Activated T-helper 1 cell treated with anti-CD3 and anti-CD28 coated beads, Interleukin-2, amount 50 U/mL, for 16 hours (primary cell): ENCODE measurements around the gene STK32C.

Source experiments
- DNase-seq, 2 donors: peaks; one replicate each; pipeline ENCODE4 v3.0.0-alpha.2; 2020; ENCODE audit warnings: low read depth in 1 of 2, low spot score in 1 of 2

STK32C gene

DNA sequence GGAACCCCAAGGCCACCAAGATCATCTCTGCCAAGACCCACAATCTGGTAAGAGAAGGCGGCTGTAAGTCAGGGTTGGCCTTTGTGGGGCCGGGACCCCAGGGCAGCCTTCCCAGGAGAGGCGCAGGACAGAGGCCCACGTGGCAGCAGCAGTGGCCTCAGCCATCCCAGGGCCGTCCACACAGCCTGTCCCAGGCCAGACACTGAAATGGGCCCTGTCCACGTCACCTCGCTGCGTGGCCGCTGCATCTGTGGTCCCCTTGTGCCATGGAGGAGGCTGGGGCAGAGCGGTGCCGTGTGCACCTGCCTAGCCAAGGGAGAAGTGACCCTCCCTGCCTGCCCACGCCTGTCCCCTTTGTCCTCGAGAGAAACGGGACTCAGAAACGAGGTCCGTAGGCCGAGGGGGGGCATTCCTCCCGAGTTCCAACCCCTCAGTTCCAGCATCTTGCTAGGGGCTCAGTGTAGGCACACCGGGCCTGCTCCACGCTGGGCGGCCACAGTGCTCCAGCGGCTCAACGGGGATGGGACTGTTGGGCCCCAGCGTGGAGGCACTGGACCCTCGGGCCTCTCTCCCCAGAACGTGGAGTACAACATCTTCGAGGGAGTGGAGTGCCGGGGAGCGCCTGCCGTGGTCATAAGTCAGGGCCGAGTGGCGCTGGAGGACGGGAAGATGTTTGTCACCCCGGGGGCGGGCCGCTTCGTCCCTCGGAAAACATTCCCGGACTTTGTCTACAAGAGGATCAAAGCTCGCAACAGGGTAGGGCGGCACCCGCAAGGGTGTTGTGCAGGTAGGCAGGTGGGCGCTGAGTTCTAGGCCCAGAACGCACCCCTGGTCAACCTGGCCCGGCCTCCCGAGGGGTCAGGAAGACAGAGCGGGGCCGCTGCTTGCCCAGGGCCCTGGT, 105.4 kb downstream of the STK32C start:
- DNase-seq: no peak

DNA sequence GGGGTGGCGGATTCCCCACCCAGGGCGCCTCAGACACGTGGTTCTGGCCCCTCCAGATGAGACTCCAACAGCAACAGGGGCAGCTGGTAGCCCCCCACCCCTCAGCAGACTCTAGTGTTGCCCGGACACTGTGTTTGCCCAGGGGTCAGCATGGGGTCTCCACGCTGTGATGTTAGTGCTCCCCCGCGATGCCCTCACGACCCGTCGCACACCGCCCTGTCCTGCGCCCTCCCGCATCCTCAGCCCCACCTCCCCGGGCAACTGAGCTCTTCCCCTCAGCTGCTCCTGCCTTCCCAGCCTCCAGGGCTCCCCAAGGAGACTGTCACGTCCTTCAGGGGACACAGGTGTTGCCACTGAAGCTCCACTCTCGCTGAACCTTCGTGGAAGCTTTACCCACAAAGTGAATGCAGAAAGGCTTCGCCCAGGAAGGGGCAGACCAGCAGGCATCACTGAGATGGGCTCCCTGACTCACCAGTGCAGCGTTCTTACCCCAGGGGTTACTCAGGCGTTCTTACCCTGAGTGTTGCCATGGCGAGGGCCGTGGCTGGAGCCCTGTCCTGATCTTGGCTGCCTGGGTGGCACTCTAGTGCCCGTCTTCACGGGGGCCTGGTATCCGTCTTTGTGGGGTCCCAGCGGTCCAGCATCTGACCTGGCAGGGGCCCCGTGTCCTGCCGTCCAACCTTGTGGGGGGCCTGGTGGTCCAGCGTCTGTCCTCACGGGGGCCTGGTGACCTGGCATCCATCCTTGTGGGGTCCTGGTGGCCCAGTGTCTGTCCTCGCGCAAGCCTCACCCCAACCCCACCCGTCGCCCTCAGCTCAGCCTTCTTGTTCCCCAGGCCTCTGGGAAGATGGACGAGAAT, 106.4 kb downstream of the STK32C start:
- no peak for DNase-seq

DNA sequence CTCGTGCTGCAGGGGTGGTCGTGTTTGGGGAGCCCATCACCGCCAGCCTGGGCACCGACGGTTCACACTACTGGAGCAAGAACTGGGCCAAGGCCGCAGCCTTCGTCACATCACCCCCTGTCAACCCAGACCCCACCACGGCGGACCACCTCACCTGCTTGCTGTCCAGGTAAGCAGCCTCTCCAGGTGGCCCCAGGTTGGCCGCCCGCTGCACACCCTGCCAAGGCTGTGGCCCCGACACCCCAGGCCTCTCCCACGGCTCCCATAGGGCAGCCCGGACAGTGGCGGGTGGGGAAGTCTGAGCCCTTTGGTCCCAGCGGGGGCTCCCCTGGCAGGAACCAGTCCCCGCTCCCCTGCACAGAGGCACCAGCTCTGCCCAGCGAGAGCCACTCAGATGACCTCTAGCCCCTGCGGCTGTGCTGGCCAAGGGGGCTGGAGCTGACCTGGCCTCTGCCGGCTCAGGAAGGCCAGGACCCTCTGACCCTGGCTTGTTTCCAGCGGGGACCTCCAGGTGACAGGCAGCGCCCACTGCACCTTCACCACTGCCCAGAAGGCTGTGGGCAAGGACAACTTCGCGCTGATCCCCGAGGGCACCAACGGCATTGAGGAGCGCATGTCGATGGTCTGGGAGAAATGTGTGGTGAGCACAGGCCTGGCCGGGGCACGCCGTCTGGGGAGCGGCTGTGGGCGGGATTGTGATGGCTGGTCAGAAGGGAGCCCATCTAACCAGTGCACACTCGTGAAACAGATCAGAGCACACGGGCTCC, 107.2 kb downstream of the STK32C start:
- DNase-seq: no peak

DNA sequence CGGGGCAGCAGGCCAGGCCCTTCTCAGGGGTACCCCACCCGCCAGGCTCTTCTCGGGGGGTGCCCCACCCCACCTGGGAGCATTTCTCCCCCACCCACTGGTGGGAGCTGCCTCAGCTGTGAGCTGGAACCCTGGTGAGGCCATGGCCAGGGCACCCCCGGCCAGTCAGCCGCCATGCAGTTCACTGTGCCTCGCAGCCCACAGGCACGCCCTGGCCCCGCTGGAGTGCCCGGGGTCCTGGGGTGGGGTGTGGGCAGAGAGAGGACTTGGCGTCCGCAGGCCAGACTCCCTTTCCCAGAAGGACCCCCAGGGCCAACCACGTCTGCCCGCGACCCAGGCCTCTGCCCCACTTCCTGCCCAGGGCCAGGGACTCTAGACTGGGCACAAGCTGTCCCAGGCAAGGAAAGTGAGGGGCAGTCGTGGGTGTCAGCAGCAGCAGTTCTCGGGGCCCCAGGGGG, 107.9 kb downstream of the STK32C start:
- no peak for DNase-seq

DNA sequence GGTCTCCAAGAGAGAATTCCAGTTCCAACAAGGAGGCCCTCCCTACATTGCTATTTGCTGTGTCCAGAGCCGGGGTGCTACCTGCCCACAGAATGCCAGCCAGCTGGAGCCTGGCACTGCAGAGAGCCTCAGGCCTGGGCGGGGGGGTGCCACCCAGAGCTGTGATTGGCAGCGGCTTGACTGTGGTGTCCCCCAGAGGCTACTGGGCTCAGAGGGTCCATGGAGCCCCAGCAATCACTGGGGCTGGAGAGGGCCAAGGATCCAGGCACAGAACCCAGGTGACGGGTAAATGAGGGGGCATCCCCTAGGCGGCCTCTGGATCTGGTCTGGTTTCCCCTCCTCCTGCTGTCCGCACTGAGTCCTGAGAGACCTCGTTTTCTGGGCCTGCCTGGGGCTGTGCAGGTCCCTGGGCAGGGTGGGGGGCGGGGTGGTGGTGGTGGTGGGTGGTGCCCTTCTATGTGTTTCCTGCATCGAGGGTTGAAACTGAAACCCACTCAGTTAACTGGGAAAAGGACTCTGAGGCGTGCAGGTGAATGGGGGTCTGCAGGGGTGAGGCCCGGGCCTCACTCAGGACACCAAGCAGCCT, 108.4 kb downstream of the STK32C start:
- no peak for DNase-seq

DNA sequence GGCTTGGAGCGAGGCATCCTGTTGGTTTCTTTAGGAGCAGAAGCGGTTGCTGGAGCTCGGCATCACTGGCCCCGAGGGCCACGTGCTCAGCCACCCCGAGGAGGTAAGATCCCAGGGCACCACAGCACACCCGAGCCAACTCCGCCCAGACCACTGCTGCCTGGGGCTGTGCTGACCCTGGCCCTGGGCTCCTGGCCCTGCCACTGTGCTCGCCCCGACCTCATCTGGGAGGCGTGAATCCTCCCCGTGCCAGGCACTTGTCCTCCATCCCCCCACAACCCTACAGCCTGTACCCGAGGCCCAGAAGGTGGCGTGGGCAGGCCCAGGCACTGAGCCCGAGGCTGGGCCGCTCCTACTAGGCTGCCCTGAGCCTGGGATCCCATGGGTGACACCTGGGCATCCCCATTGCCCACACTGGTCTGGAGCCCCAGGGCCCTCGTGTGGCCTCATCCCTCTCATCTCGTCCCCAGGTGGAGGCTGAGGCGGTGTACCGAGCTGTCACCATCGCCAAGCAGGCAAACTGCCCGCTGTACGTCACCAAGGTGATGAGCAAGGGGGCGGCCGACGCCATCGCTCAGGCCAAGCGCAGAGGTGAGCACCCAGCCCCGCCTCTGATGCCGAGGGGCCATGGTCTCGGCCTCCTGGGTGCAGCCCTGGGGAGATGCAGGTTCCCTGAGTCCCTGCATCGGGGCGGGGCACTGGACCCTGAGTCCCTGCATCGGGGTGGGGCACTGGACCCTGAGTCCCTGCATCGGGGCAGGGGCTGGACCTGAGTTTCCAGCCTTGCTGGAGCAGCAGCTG, 109.2 kb downstream of the STK32C start:
- no peak for DNase-seq

DNA sequence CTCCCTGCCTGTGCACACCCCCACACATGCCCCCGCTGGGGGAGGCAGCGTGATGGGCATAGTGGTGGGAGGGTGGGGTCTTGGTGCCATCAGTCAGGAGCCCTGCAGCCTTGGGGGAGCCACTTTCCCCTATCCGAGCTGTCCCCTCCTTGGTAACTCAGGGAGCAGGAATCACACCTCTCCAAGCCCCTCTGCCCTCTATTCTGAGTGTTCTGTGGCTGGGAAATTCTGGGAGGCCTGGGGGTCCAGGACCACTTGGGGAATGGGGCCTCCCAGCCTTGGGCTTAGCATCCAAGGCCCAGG, 109.7 kb downstream of the STK32C start:
- no peak for DNase-seq

DNA sequence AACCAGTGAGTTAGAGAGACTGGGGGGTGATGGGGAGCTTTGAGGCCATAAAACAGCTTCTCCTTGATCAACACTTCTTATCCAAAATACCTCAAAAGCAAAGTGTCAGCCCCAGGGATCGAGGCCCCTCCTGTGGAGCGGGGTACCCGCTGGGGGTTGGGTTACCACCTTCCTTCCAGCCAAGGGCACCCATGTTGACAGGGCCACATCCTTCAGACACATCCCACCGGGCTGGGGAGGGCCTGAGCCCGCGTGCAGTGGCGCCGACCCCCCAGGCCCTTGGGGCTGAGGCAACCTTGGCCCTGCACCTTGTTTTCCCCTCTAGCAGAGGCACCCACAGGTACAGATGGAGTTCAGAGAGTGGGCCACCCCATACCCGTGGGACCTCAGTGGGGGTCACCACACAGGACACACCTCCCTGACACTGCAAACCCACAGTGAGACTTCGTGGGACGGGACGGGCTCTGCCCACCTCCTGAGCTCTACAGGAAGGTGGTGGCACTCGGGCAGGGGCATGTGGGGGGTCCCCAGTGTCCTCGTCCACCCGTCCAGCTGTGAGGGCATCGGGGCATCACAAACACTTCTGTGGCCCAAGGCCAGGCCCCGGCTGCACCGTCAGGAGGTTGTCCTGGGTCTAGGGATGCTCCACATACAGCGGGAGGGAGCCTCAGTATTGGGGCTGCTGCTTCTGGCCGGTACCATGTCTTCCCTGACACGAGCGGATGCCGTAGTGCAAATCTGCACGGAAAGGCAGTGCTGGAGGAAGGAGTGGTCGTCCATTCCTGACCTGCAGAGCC, 110.3 kb downstream of the STK32C start:
- no peak for DNase-seq

DNA sequence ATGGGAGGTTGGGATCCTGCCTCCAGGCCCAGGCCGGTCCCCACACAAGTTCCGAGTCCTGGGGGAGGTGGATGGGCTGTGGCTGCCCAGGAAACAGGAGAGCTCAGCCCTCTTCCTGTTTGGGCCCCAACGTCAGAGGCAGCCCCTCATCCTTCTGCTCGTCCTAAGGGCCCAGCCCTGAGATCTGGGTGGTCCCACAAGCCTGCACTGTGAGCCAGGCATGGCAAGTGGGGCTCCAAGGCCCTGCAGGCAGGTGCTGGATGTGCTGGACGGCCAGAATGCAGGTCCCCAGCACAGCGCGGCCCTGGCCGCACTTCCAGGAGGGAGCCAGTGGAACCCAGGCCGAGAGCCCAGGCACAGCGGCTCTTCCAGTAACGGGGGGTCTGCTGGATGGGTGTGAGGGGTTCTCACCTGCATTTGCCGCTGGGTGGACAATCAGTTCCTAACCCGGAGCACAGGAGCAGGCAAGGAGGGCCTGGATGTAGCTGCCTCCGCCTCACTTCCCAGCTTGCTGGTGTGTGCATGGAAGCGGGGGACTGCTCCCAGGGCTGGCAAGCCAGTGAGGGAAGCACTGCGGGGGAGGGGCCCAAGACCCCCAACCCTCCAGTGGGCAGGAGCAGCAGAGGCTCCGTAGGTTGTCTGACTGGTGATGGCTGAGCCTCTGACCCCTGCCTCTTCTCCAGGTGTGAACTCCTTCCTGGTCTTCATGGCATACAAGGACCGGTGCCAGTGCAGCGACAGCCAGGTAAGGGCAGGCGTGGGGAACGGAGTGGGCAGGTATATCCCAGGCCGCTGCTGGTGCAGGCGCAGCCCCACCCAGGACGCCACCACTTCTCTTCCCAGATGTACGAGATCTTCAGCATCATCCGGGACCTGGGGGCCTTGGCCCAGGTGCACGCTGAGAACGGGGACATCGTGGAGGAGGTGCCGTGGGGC, 111.3 kb downstream of the STK32C start:
- no peak for DNase-seq

DNA sequence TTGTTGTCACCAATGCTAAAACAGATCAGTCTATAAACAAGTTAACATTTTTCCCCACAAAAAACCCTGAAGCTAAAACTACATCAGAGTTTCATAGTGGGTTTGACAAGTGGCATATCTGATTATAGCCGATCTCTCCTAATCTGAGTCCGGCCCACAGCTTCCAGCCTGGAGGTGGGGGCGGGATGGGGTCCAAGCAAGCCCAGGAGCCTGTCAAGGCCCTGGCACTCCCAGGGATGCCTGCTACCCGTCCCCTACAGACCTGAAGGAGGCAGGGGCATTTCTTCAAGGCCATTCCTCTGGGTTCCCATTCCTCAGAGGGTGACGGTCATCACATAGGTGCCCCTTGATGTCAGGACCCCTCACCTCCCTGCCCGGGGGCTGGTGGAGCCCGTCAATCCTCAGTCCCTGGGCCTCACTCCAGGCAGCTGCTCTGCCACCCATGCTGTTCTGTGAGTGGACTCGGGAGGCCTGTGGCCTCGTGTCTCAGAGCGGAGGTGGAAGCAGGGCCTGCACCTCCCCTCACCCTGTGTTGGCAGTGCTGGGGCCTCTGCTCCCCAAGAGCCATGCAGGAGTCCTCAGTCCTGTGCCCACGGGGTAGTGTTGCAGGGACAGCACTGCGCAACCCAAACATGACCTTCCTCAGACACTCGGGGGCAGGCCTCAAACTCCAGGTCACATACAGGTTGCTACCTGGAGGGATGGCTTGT, 112.2 kb downstream of the STK32C start:
- no peak for DNase-seq

DNA sequence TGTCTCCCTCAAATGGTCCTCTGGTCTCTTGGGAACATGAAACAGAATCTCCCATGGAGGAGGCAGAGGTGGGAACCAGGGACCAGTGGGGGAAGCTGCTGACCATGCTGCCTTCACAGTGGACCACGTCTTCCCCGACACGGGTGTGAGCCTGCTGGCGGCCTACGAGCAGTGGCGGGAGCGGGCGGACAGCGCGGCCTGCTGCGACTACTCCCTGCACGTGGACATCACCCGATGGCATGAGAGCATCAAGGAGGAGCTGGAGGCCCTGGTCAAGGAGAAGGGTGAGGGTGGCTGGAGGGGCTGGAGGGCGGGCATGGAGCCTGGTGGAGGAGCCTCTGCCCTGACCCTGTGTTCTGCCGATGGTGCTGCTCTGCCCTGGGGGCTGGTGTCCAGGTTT, 113.0 kb downstream of the STK32C start:
- no peak for DNase-seq

DNA sequence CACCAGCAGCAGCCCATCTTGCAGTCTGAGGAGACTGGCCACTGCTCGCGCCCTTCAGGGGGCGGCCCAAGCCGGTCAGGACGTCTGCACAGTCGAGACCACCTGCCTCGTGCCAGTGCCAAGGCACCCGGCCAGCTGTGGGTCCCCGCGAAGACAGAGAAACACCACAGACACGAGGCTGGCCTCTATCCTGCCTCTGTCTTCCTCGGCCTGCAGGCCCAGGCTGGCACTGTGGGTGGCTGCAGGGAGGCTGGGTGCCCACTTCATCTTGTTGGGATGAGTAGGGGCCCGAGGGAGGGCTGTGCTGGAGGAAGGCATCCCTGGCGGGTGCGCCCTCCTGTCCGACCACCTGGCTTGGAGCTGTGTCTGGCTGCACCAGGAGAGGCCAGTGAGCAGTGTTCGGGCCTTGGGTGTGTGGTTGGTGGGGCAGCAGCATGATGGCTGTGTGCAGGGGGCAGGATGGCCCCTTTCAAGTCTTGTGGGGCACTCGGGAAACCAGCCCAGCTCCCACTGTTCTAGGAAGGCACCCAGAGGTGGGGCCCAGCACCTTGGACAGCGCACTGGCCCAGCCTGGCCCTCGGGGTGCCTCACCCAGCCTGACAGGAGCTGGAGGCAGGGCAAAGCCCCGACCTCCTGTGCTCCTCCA, 113.7 kb downstream of the STK32C start:
- no peak for DNase-seq

DNA sequence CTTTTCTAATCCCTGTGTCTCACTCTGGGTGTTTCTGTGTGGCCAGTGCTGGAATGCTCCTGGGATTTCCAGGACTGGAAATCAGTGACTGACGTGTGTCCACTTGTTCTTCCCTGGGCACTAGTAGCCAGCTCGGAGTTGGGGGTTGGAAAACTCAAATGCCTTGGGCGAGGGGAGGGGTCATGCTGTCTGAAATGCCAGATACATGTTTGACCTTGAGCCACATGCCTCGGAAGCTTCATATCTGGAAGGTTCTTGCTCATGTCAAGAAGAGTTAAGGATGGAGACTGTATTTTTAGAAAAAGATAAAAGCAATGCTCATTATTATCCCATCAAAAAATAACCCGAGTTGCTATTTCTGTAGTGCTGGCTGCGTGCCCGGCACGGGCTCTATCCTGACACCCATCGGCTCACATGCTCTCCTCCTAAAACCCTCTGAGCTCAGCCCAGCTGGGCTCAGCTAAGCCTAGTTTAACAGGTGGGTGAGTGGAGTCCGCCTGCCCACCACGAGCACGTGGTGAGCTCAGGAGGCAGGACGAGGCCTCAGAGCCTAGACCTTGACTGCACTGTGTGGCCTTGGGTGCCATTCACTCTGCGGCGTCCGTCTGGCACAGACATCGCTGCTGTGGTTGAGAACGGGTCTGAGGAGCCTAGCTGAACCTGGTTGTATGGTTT, 114.6 kb downstream of the STK32C start:
- DNase-seq: no peak

DNA sequence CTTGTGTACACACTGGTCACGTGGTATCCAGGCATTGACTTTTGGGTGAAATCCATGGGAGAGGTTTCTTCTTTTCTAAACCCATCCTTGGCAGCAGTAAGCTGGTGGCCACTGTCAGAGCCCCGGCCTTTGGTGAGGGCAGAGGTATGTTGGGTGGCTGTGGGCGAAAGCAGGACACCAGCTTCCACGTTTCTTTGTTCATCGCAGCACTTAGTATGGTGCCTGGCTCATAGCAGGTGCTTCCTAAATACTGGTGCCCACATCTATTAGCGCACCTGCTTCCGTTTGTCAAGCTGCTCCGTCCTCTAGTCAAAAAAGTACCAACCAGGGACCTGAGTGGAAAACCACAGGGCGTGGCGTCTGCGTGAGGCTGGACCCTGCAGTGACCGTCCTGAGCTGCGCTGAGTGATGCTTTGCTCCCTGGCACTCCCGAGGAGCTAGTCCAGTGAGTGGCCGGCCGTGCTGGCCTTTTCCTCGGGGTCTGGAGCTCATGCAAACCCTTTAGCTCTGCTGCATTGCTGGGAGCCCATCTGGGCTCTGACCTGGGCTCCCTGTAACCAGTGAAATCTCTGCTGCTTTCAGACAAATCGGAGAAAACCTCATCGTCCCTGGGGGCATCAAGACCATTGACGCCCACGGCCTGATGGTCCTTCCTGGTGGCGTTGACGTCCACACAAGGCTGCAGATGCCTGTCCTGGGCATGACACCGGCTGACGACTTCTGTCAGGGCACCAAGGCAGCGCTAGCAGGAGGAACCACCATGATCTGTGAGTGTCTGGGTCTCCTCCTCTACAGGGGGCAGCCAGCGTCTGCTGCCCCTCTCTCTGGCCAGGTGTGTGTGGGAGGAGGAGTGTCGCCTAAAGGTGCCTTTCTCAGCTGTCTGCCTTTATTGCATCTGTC, 115.4 kb downstream of the STK32C start:
- DNase-seq: no peak

DNA sequence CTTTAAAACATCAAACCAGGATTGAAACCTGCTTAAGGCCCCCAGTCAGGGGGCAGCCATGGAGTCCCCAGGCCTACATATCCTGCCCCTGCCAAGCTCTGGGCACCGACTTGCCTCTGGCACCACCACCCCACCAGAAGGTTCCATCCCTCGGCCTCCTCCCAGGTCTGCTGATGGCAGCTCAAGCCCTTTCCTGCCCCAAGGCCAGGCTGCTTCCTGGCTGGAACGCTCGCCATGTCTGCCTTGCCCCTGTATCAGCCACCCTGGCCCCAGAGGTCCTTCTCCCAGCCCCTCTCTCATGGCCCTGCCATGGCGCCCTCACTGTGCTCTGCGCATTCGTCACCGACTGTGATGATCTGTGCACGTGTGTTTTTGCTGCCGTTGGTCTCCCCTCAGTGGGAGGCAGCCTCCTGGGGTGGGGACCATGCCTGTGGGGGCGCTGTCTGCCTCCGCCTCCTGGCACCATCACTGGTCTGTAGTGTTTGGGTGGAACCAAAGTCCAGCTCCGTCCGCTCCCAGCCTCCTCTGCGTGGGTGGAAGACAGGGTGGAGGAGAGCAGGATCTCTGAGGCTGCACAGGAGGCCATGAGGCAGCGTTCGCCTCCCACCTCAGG, 117.8 kb downstream of the STK32C start:
- DNase-seq: no peak
